Neuronal stem cell (in vitro differentiated cells): ENCODE results near the gene GRID1.
A peak's percentile ranks its signal among the peaks of the same experiment; 100 is the strongest.

ENCODE experiments used
- DNase-seq: peaks from one replicate; pipeline ENCODE4 v3.0.0-alpha.2; 2013; ENCODE audit warnings: low spot score
- H2AFZ ChIP-seq: one replicate; pipeline ENCODE4 v1.6.1; 2013; ENCODE audit warnings: mild to moderate bottlenecking, low read length, inconsistent platforms
- H2AK5ac ChIP-seq: 2 replicates; pipeline ENCODE4 v1.6.1; 2013; ENCODE audit warnings: low read depth, mild to moderate bottlenecking, inconsistent platforms, low read length, moderate library complexity, mixed read lengths
- H2BK120ac ChIP-seq: 2 replicates; pipeline ENCODE4 v1.6.1; 2013; ENCODE audit warnings: low read depth, mild to moderate bottlenecking, inconsistent platforms, low read length, moderate library complexity, mixed read lengths
- H2BK12ac ChIP-seq: one replicate; pipeline ENCODE4 v1.6.1; 2013; ENCODE audit warnings: low read length, inconsistent platforms
- H2BK15ac ChIP-seq: 2 replicates; pipeline ENCODE4 v1.6.1; 2013; ENCODE audit warnings: mild to moderate bottlenecking, low read length, inconsistent platforms, mixed read lengths
- H2BK5ac ChIP-seq: one replicate; pipeline ENCODE4 v1.6.1; 2013; ENCODE audit warnings: inconsistent platforms, mild to moderate bottlenecking, low read length, moderate library complexity
- H3K14ac ChIP-seq: one replicate; pipeline ENCODE4 v1.6.1; 2013; ENCODE audit warnings: low read length, inconsistent platforms
- H3K18ac ChIP-seq: 2 replicates; pipeline ENCODE4 v1.6.1; 2013; ENCODE audit warnings: low read length, inconsistent platforms
- H3K23ac ChIP-seq: 2 replicates; pipeline ENCODE4 v1.6.1; 2013; ENCODE audit warnings: low read depth, mild to moderate bottlenecking, mixed read lengths, low read length, inconsistent platforms; ENCODE audit not compliant: poor library complexity
- H3K27ac ChIP-seq: replicated peaks from 3 replicates; pipeline ENCODE4 v1.5.1; 2013; ENCODE audit warnings: low read length, inconsistent platforms
- H3K27me3 ChIP-seq, 3 experiments: 2 replicates each; pipeline ENCODE4 v1.6.1; 2013; ENCODE audit warnings: low read length in 3 of 3, mild to moderate bottlenecking in 2 of 3, inconsistent platforms in 1 of 3, low read depth in 1 of 3, mixed read lengths in 1 of 3, moderate library complexity in 1 of 3; ENCODE audit not compliant: control insufficient read depth in 3 of 3, insufficient read depth in 3 of 3
- H3K36me3 ChIP-seq, 2 donors: replicated peaks in 1 of 2; 2 replicates each; pipeline ENCODE4 v1.6.1; 2013; ENCODE audit warnings: low read length in 2 of 2; ENCODE audit not compliant: control insufficient read depth in 2 of 2, insufficient read depth in 2 of 2
- H3K4ac ChIP-seq: 2 replicates; pipeline ENCODE4 v1.6.1; 2013; ENCODE audit warnings: inconsistent platforms, mild to moderate bottlenecking, low read length, moderate library complexity
- H3K4me1 ChIP-seq, 2 donors: 1 replicate in 1 of 2; 2 replicates in 1 of 2; pipeline ENCODE4 v1.6.1; 2013; ENCODE audit warnings: low read length in 2 of 2, low read depth in 1 of 2; ENCODE audit not compliant: control insufficient read depth in 2 of 2, insufficient read depth in 1 of 2
- H3K4me2 ChIP-seq: one replicate; pipeline ENCODE4 v1.6.1; 2013; ENCODE audit warnings: mild to moderate bottlenecking, low read length, inconsistent platforms; ENCODE audit not compliant: insufficient read depth, poor library complexity, severe bottlenecking
- H3K4me3 ChIP-seq, 2 donors: 2 replicates each; pipeline ENCODE4 v1.5.1; 2013; ENCODE audit warnings: low read length in 2 of 2, mild to moderate bottlenecking in 2 of 2, inconsistent platforms in 1 of 2, moderate library complexity in 1 of 2
- H3K79me1 ChIP-seq: one replicate; pipeline ENCODE4 v1.6.1; 2013; ENCODE audit warnings: low read depth, mild to moderate bottlenecking, inconsistent platforms, low read length, moderate library complexity
- H3K9ac ChIP-seq: one replicate; pipeline ENCODE4 v1.6.1; 2013; ENCODE audit warnings: mild to moderate bottlenecking, low read depth, low read length, inconsistent platforms; ENCODE audit not compliant: poor library complexity
- H3K9me3 ChIP-seq, 2 donors: replicated peaks in 1 of 2; 2 replicates each; pipeline versions ENCODE3 to v1.6.1; 2013; ENCODE audit warnings: low read length in 2 of 2, mild to moderate bottlenecking in 2 of 2, inconsistent platforms in 1 of 2, low read depth in 1 of 2, mixed read lengths in 1 of 2, moderate library complexity in 1 of 2; ENCODE audit not compliant: control insufficient read depth in 2 of 2, insufficient read depth in 1 of 2
- H4K8ac ChIP-seq: one replicate; pipeline ENCODE4 v1.6.1; 2013; ENCODE audit warnings: low read depth, mild to moderate bottlenecking, inconsistent platforms, low read length, moderate library complexity
- H4K91ac ChIP-seq: one replicate; pipeline ENCODE4 v1.6.1; 2013; ENCODE audit warnings: low read length, low read depth, mild to moderate bottlenecking, inconsistent platforms; ENCODE audit not compliant: poor library complexity
- WGBS, 2 donors: extraction: QIAGEN DNeasy Blood & Tissue Kit; methylation state at CpG; one replicate each; pipeline ENCODE4 v1.1.7; 2013; ENCODE audit warnings: missing lambda C conversion rate in 2 of 2, mixed read lengths in 1 of 2; ENCODE audit not compliant: insufficient read length in 2 of 2, insufficient replicate concordance in 1 of 2; ENCODE audit errors: extremely low coverage in 2 of 2; 5-methylcytosine and 5-hydroxymethylcytosine counted together

The GRID1 gene

GRCh38 chr10:86022906-86023305 is 343.7 kb downstream of the GRID1 start:
- Histone ChIP-seq H3K4ac (no peak overlapping the region), H2BK12ac (no peak overlapping the region), H3K4me3 (no peak overlapping the region), H4K91ac (no peak overlapping the region), H3K79me1 (no peaks in the 10 kb centered on the region), H3K36me3 (no peaks in the 10 kb centered on the region), H3K14ac (no peak overlapping the region), H3K4me1 (peaks cover 0 to 3% of the 10 kb centered on the region in 2 donors), H3K18ac (no peak overlapping the region), H2BK120ac (no peak overlapping the region), H3K9me3 (no peaks in the 10 kb centered on the region), H2BK15ac (no peak overlapping the region), H3K9ac (no peak overlapping the region), H2AK5ac (no peak overlapping the region), H4K8ac (no peak overlapping the region), H3K4me2 (no peak overlapping the region), H3K27ac (no peak overlapping the region), H3K23ac (no peak overlapping the region), H2BK5ac (no peak overlapping the region), H2AFZ (no peak overlapping the region), H3K27me3 (no peaks in the 10 kb centered on the region)
- WGBS, 2 donors = no CpG with 5 or more reads among the region's 4 CpGs
- DNase-seq = no peak

- Histone ChIP-seq H2BK5ac (no peak overlapping the region), H3K4me3 (no peak overlapping the region), H4K91ac (no peak overlapping the region), H3K27me3 (no peaks in the 10 kb centered on the region), H3K4me2 (no peak overlapping the region), H3K4me1 (peaks cover 0 to 3% of the 10 kb centered on the region in 2 donors), H4K8ac (no peak overlapping the region), H3K27ac (no peak overlapping the region), H3K23ac (no peak overlapping the region), H2BK12ac (no peak overlapping the region), H2AFZ (no peak overlapping the region), H3K9ac (no peak overlapping the region), H2AK5ac (no peak overlapping the region), H3K79me1 (no peaks in the 10 kb centered on the region), H3K14ac (no peak overlapping the region), H2BK15ac (no peak overlapping the region), H3K9me3 (no peaks in the 10 kb centered on the region), H2BK120ac (no peak overlapping the region), H3K36me3 (no peaks in the 10 kb centered on the region), H3K18ac (no peak overlapping the region), H3K4ac (no peak overlapping the region)
- no CpG with 5 or more reads among the region's 5 CpGs for WGBS, 2 donors
- DNase-seq = no peak
Observed at GRCh38 chr10:86020134-86020533, 346.5 kb downstream of the GRID1 start.

GRCh38 chr10:86019141-86019540 is 347.5 kb downstream of the GRID1 start:
- H3K27me3 ChIP-seq = no peaks in the 10 kb centered on the region
- peak overlapping the region; percentile 14 for H3K14ac ChIP-seq
- no peak overlapping the region for H2BK15ac ChIP-seq
- H3K4me2 ChIP-seq = no peak overlapping the region
- no peaks in the 10 kb centered on the region for H3K9me3 ChIP-seq
- H3K4me3 ChIP-seq = no peak overlapping the region
- no peak overlapping the region for H3K23ac ChIP-seq
- H3K36me3 ChIP-seq = no peaks in the 10 kb centered on the region
- H3K79me1 ChIP-seq = no peaks in the 10 kb centered on the region
- no CpG with 5 or more reads among the region's 4 CpGs for WGBS, 2 donors
- H4K8ac ChIP-seq = no peak overlapping the region
- H3K9ac ChIP-seq = no peak overlapping the region
- H3K18ac ChIP-seq = peak overlapping the region; percentile 40
- no peak overlapping the region for H2AFZ ChIP-seq
- H2BK12ac ChIP-seq = peak overlapping the region; percentile 11
- no peak overlapping the region for H2BK120ac ChIP-seq
- H3K4ac ChIP-seq = no peak overlapping the region
- H3K27ac ChIP-seq = no peak overlapping the region
- no peak overlapping the region for H2BK5ac ChIP-seq
- peak overlapping the region; percentile 17 for H2AK5ac ChIP-seq
- no peak for DNase-seq
- H3K4me1 ChIP-seq = peaks cover 0 to 3% of the 10 kb centered on the region in 2 donors
- H4K91ac ChIP-seq = no peak overlapping the region

- Histone ChIP-seq H3K4me2 (no peak overlapping the region), H3K9ac (no peak overlapping the region), H2AFZ (no peak overlapping the region), H2BK12ac (no peak overlapping the region), H2BK15ac (no peak overlapping the region), H3K4ac (no peak overlapping the region), H3K36me3 (no peaks in the 10 kb centered on the region), H3K9me3 (no peaks in the 10 kb centered on the region), H3K79me1 (no peaks in the 10 kb centered on the region), H3K4me3 (no peak overlapping the region), H2BK5ac (no peak overlapping the region), H3K27me3 (no peaks in the 10 kb centered on the region), H2BK120ac (no peak overlapping the region), H3K4me1 (peaks cover 0 to 3% of the 10 kb centered on the region in 2 donors), H3K18ac (no peak overlapping the region), H4K91ac (no peak overlapping the region), H4K8ac (no peak overlapping the region), H3K14ac (peak overlapping the region; percentile 14), H2AK5ac (no peak overlapping the region), H3K27ac (no peak overlapping the region), H3K23ac (no peak overlapping the region)
- WGBS, 2 donors = no CpG with 5 or more reads among the region's 1 CpG
- DNase-seq = no peak
Observed at GRCh38 chr10:86018735-86019058, 347.9 kb downstream of the GRID1 start.
